Mucosa of rectum (tissue), 2 donors: ENCODE results near the gene FCN3.
A peak's percentile ranks its signal among the peaks of the same experiment; 100 is the strongest.

Source experiments
- H3K27ac ChIP-seq, 2 donors: one replicate each; pipeline ENCODE4 v1.7.0; 2013; ENCODE audit warnings: inconsistent platforms in 2 of 2, low read depth in 2 of 2, low read length in 2 of 2
- H3K27me3 ChIP-seq, 2 donors: one replicate each; pipeline ENCODE4 v1.7.0; 2013; ENCODE audit warnings: low read length in 2 of 2; ENCODE audit not compliant: control insufficient read depth in 2 of 2, insufficient read depth in 2 of 2
- H3K36me3 ChIP-seq, 2 donors: one replicate each; pipeline ENCODE4 v1.7.0; 2013; ENCODE audit warnings: low read length in 2 of 2; ENCODE audit not compliant: control insufficient read depth in 2 of 2, insufficient read depth in 2 of 2
- H3K4me1 ChIP-seq, 2 donors: one replicate each; pipeline ENCODE4 v1.7.0; 2013; ENCODE audit warnings: low read length in 2 of 2, mild to moderate bottlenecking in 1 of 2; ENCODE audit not compliant: control insufficient read depth in 2 of 2, insufficient read depth in 2 of 2
- H3K4me3 ChIP-seq, 2 donors: one replicate each; pipeline ENCODE4 v1.7.0; 2013; ENCODE audit warnings: low read length in 2 of 2
- H3K9ac ChIP-seq, 2 donors: one replicate each; pipeline ENCODE4 v1.7.0; 2013; ENCODE audit warnings: low read length in 2 of 2, low read depth in 1 of 2, mild to moderate bottlenecking in 1 of 2
- H3K9me3 ChIP-seq, 2 donors: one replicate each; pipeline ENCODE4 v1.7.0; 2013; ENCODE audit warnings: low read length in 2 of 2; ENCODE audit not compliant: control insufficient read depth in 2 of 2
- donor health status: healthy.
- donor health status: Normal muscosa, but diverticular disease.

FCN3 gene

DNA sequence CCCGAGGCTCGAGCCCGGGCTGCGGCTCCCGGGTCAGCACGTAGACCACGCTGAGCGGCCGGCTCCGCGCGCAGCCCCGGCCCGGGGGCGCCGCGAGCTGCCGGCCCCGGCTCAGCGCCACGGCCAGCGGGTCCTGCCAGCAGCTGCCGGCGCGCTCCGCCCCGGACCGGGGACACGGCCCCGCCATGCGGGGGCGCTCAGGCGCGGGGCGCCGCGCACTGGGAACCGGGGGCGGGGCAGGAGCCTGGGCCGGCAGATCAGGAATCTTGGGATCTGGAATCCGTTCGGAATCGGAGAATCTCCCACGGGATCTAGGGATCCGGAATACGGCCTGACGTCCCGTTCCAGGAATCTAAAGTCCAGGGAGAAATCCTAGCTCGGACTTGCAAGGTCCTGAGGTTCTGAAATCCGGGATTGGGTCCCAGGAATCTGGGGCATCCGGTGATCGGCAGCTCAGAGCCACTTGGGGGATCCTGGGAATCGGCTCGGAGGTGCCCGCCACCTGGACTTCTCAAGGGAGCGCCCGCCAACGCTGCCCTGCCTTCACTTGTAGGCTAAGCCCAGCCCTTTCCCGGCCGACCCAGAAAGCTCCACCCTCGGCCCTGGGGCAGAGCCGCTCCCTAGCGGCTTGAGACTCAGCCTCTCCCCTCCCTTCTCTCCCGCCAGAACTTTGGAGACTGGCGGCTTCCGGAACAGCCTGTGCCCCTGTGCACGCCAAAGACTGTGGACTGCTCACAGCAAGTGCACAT, 8.0 kb downstream of the FCN3 start, which contains the start of gene MAP3K6:
TSS of gene MAP3K6 (minus strand) at position 551 of the 749 bp plus-strand sequence. CDS start at position 187, 364 bp downstream.
- Histone ChIP-seq H3K9me3 (no peaks in the 10 kb centered on the region), H3K36me3 (peaks cover 5 to 8% of the 10 kb centered on the region in 2 donors), H3K27me3 (no peaks in the 10 kb centered on the region), H3K27ac (peak within 1 kb of the TSS; percentile 87 to 95), H3K9ac (peak within 1 kb of the TSS; percentile 69 to 94), H3K4me1 (peaks cover 17% of the 10 kb centered on the region in 2 donors), H3K4me3 (peak within 1 kb of the TSS; percentile 73 to 81)

DNA sequence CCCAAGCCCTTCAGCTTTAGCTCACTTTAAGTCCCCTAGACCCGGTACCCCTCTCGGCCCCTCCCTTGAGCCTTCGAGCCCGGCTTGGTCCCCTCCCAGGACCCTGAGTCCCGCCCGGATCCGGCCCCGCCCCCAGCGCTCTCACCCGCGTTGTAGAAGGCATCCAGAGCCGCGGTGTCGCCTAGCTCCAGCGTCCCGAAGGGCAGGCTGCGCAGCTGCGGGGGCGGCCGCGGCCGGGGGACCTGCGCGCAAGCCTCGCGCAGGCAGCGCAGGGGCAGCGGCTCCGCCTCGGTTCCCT, 8.6 kb downstream of the FCN3 start:
- H3K27me3 ChIP-seq: no peaks in the 10 kb centered on the region
- peak overlapping the region; percentile 65 to 69 for H3K9ac ChIP-seq
- peak overlapping the region; percentile 87 to 95 for H3K27ac ChIP-seq
- peaks cover 17% of the 10 kb centered on the region in 2 donors for H3K4me1 ChIP-seq
- no peaks in the 10 kb centered on the region for H3K9me3 ChIP-seq
- peak overlapping the region; percentile 73 to 81 for H3K4me3 ChIP-seq
- peaks cover 5 to 8% of the 10 kb centered on the region in 2 donors for H3K36me3 ChIP-seq

DNA sequence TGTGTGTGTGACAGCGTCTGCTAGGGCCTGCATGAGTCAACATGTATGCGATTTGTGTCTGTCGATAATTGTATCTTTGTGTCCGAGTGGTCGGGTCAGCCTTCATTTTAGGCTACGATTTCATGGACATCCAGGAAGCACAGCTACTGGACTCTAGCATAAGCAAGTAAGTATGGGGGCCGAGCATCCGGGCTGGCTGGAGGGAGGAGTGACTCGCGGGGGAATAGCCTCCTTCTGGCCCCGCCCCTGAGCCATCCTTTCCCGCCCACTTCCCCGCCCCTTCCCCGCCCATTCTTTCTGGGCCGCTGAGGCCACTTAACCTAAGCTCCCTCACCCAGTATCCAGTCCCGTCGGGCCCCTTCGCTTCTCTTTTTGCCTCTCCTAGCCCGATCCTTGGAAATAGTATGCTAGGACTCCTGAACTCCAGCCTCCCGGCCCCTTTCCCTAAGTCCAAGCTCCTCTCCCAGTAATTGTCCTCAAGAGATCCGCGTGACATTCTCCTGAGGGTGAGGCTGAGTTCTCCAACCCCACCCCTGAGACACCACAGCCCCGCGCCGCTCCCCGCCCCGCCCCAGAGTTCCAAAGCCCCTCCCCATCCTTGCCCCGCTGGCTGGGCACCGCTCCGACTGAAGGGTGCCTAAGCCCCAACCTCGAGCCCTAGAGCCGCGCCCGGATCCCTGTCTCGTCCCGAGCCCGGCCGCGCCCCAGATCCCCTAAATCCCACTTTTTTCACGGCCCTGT, 9.1 kb downstream of the FCN3 start:
- peak overlapping the region; percentile 65 to 69 for H3K9ac ChIP-seq
- peak overlapping the region; percentile 73 to 81 for H3K4me3 ChIP-seq
- peak overlapping the region; percentile 87 to 95 for H3K27ac ChIP-seq
- peaks cover 5 to 8% of the 10 kb centered on the region in 2 donors for H3K36me3 ChIP-seq
- H3K4me1 ChIP-seq: peaks cover 17 to 19% of the 10 kb centered on the region in 2 donors
- no peaks in the 10 kb centered on the region for H3K9me3 ChIP-seq
- no peaks in the 10 kb centered on the region for H3K27me3 ChIP-seq

DNA sequence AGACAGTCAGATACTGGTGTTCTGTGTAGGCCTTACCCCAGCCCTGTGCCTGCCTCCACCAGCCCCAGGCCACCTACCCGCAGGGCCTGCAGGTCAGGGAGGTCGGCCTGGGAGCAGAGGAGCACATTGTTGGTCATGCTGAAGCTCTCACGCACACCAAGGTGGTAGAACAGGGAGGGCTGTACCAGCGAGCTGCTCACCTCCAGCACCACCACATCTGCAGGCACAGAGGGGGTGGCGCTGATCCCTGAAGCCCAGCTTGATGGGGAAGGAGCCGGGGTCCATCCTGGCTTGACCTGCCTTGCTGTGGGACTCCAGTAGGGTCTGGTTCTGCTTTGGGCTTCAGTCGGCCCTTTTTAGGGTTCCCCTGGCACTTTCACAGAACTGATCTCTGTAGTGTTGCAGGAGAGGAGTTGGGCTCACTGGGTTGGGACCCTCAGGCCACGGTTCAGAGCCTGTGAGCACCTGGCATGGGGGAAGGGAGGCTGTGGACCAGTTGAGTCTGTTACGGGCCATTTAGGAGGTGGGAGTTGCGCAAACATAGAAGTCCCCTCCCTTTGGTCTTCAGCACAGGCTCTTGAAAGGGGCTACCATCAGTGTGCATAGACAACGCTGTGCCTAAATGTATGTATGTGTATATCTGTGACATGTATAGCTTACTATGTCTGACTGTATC, 9.8 kb downstream of the FCN3 start:
- H3K9ac ChIP-seq: peak overlapping the region; percentile 52 to 69
- H3K9me3 ChIP-seq: no peaks in the 10 kb centered on the region
- peak overlapping the region; percentile 73 to 81 for H3K4me3 ChIP-seq
- H3K4me1 ChIP-seq: peaks cover 19% of the 10 kb centered on the region in 2 donors
- H3K27ac ChIP-seq: peak overlapping the region; percentile 87 to 95
- H3K27me3 ChIP-seq: no peaks in the 10 kb centered on the region
- peaks cover 7 to 10% of the 10 kb centered on the region in 2 donors for H3K36me3 ChIP-seq

DNA sequence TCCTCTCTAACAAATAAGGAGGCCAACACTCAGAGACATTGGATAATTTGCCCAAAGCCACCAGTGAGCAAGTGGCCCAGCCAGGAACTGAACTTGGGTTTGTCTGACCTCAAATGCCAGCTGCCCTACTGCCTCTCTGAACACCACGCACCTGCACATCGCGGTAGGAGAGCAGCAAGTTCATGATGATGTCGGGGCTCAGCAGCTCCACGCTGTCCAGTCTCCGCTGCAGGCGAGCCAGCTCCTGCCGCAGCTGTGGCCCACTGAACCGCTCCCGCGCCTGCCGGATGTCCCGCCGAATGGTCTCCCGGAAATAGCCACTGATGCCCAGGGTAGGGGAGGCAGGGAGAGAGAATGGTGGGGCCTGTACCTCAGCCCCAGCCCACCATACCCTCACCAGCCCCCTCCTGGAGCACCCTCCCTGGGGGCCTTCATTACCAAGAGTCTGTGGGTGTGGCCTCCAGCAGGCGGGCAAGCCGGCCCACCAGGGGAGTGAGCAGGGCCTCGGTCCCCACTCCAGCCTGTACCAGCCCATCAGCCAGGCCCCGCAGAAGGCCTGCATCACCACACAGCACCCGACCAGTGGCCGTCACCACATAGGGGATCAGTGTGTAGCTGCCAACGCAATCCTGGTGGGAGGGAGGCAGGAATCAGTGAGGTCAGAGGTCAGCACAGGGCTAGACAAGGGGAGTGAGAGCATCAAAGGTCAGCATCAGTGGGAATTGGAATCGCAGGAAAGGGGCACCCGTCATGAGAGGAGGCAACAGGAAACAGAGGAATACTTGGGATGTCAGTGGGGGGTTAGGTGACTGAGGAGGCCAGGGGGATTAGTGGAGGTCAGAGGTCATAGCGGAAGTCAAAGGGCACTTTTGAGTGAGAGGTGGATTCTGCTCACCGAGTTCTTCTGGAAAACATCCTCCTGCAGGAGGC, 10.6 kb downstream of the FCN3 start:
- Histone ChIP-seq H3K36me3 (peaks cover 8 to 12% of the 10 kb centered on the region in 2 donors), H3K4me3 (no peak overlapping the region), H3K9ac (peak overlapping the region in 1 of 2 donors; percentile 69), H3K9me3 (no peaks in the 10 kb centered on the region), H3K27me3 (no peaks in the 10 kb centered on the region), H3K4me1 (peaks cover 16 to 19% of the 10 kb centered on the region in 2 donors), H3K27ac (no peak overlapping the region)

DNA sequence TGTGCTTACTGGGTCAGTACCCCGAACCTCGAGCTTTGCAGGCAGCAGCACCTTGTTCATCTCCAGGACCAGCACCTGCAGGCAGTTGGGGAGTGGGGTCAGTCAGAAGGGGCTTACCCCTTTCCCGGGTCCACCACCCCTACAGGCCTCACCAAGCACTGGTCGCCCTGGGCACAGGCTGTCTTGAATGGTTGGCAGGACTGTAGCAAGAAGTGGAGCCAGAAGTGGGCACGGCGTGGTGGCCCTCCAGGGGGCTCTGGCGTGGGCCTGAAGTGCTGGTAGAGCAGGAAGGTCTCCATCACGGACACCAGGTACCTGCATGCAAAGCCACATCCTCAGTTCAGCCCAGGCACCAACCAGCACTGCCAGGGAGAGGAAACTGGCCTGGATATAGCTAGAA, 13.1 kb downstream of the FCN3 start:
- no peaks in the 10 kb centered on the region for H3K9me3 ChIP-seq
- H3K9ac ChIP-seq: no peak overlapping the region
- H3K27me3 ChIP-seq: no peaks in the 10 kb centered on the region
- H3K27ac ChIP-seq: no peak overlapping the region
- peaks cover 20 to 23% of the 10 kb centered on the region in 2 donors for H3K4me1 ChIP-seq
- no peak overlapping the region for H3K4me3 ChIP-seq
- H3K36me3 ChIP-seq: peaks cover 8 to 20% of the 10 kb centered on the region in 2 donors

DNA sequence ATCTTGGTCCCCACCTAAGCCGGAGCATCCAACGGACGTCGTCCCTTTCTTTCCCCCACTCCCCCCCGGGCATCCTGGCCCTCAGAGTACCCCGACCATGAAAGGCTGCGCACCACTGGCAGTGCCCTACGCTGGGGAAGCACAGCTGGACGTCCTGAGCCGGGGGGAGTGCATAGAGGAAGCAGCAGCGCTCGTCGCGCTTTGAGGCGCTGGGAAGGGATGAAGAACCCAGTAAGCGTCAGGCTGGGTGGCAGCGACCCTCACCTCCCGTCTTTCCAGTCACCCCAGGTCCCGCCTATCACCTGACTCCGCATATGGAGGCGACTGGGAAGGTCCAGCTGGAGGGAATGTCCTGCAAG, 13.6 kb downstream of the FCN3 start:
- Histone ChIP-seq H3K27me3 (no peaks in the 10 kb centered on the region), H3K9me3 (no peaks in the 10 kb centered on the region), H3K27ac (no peak overlapping the region), H3K4me1 (peaks cover 22 to 27% of the 10 kb centered on the region in 2 donors), H3K9ac (no peak overlapping the region), H3K4me3 (no peak overlapping the region), H3K36me3 (peaks cover 9 to 20% of the 10 kb centered on the region in 2 donors)

DNA sequence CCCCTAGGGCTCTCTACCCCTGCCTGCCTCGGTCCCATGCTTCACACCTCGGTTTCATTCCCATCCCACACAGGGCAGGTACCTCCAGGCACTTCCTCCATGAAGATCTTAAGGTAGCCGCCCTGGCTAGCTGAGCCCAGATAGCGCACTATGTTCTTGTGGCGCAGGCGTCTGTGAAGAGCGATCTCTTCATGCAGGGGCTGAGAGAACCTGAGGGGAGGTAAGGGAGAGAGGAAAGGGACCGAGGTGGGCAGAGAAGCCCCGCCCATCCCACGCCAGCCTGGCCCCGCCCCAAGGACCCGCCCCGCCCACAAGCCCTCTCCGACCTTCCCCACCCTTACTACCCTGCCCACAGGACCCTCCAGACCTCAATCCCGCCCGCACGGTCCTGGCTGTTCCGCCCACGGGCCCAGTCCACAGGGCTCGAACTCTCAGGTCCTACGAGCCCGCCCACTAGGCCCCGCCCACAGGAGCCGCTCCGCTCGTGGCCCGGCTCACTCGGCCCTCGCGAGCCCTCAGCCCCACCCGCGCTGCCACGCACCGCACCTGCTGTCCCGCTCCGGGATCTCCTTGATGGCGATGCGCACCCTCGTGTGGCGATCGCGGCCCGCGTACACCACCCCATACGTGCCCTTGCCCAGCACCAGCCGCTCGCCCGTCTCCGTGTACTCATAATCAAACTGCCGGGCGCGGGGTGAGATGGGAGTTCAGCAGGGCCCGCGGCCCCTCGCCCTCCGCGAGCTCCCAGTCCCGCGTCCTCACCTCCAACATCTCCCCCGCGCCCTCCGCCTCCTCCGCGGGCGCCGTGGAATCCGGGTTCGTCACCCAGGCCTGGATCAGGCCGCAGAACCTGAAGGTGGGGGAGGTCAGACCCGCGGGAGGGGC, 14.2 kb downstream of the FCN3 start:
- Histone ChIP-seq H3K4me3 (peak overlapping the region; percentile 36 to 61), H3K36me3 (peaks cover 15 to 25% of the 10 kb centered on the region in 2 donors), H3K27ac (no peak overlapping the region), H3K9me3 (no peaks in the 10 kb centered on the region), H3K9ac (no peak overlapping the region), H3K27me3 (no peaks in the 10 kb centered on the region), H3K4me1 (peaks cover 22 to 27% of the 10 kb centered on the region in 2 donors)

DNA sequence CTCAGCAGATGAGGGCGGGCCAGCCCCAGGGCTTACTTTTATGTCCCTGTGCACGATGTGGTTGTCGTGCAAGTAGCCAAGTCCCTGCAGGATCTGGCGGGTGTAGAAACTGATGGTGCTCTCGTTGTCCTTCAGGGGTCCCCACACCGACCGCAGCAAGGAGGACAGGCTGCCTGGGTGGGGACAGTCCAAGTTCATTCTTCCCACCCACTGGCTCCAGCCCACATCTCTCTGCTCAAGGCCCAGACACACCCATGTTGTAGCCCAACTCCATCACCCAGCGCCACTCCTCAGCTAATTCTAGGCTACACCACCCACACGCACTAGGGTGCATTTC, 14.8 kb downstream of the FCN3 start:
- no peak overlapping the region for H3K27ac ChIP-seq
- peak overlapping the region in 1 of 2 donors; percentile 61 for H3K4me3 ChIP-seq
- H3K9me3 ChIP-seq: no peaks in the 10 kb centered on the region
- peaks cover 17 to 21% of the 10 kb centered on the region in 2 donors for H3K4me1 ChIP-seq
- peaks cover 18 to 30% of the 10 kb centered on the region in 2 donors for H3K36me3 ChIP-seq
- no peak overlapping the region for H3K9ac ChIP-seq
- H3K27me3 ChIP-seq: no peaks in the 10 kb centered on the region
